GM21447 (cell line): ENCODE results near the gene MTA2.
A peak's percentile ranks its signal among the peaks of the same experiment; 100 is the strongest.
"Not testable (repeated sequence)": the region's sequence is repeated elsewhere in the genome, so short reads cannot be mapped to it uniquely, and the experiment has no call there.

Source experiments
- ATAC-seq: cut with Tn5 transposase; IDR thresholded peaks from one replicate; pipeline ENCODE4 v1.9.1; 2021; ENCODE audit not compliant: unreplicated experiment

Gene MTA2

GRCh38 chr11:62567018-62567633 is 34.5 kb downstream of the MTA2 start:
- no peak for ATAC-seq

GRCh38 chr11:62566247-62566646 is 35.4 kb downstream of the MTA2 start:
- ATAC-seq, result no peak

GRCh38 chr11:62565100-62565802 is 36.4 kb downstream of the MTA2 start:
- ATAC-seq, result no peak

- ATAC-seq, result not testable (repeated sequence)
Observed at GRCh38 chr11:62561677-62562230, 39.9 kb downstream of the MTA2 start.

- no peak for ATAC-seq
Observed at GRCh38 chr11:62560566-62561103, 41.0 kb downstream of the MTA2 start.

DNA sequence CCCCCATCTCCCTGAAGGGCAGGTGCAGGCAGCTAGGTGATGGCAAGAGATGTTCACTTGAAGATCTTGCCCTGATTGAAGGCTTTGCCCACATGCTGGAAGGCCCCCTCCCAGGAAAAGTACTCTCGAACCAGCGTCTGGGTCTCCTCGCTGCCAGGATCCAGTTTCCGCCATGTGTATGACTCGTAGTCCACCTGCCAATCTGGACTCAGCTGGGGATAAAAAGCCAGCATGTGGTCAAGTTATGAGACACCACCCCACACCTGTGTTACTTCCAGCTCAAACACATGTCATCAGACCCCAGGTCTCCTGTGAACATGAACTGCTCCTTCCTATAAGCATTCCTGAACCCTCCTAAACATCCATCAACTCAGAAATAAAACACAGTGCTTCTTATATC is 42.0 kb downstream of the MTA2 start:
- not testable (repeated sequence) for ATAC-seq

DNA sequence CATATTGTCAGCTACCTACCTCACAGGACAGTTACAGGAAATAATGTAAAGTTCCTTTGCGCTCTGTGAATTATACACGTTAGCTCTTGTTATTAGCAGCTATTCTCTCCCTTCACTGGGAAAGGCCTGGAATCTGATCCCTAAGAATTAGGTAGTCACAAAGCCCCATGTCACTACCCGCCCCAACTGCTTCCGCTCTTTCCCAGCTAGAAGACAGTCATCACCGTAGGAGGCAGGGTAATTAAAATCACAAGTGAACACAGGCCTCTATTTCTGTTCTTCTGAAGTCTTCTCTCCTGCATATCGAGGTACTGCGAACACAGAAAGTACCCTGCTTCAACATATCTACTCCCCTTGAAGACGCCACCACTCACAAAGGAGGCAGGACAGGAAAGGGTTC is 42.5 kb downstream of the MTA2 start:
- ATAC-seq, result no peak

DNA sequence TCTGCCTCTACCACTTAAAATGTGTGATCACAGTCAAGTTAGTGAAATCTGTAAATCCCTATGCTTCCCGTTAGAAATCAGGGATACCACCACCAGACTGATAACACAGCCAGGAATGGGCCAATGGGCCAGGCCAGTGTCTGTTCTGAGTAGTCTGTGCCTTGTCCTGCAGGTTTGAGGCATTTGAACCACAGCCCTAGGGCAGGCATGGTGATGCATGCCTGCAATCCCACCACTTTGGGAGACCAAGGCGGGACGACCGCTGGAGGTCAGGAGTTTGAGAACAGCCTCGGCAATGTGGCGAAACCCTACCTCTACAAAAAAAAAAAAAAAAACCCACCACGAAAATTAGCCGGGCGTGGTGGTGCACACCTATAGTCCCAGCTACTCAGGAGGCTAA is 43.0 kb downstream of the MTA2 start:
- no peak for ATAC-seq

DNA sequence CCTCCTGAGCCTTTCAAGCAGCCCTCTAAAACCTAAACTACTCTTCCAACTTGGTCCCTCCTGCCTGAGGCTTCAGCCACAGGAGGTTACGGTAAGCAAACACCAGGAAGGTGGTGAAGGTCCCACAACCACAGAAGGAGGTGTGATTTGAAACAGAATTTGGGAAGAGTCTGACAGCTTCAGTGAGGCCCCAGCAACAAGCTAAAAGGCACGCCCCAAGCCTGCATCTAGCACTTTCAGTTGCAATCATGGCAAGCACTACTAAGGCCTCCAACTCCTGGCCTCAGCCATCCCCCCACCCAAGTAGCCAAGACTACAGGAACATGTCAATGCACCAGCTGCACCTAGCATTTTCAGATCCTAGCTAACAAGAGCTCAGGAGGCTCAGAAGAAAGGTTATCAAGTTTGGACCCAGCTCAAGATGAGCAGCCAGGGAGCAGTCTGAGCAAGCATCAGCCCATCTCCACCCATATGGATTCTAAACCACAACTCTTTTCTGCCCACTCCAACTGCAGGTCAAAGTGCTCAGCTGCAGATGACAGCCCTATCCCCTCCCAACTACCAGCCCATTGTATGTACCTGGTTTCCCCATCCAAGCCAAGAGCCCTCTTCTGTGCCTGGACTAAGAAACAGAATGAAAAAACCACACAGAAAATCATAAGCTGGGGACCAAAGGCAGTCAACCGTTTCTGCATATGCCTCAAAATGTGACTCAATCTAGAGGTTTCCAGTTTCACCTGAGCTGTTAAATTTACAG is 44.6 kb downstream of the MTA2 start:
- ATAC-seq, result peak; percentile 22

GRCh38 chr11:62556108-62556874 is 45.4 kb downstream of the MTA2 start:
- ATAC-seq, result peak; percentile 44

- peak; percentile 28 for ATAC-seq
Observed at GRCh38 chr11:62555464-62556107, 46.1 kb downstream of the MTA2 start.

GRCh38 chr11:62554387-62555167 is 47.1 kb downstream of the MTA2 start:
- no peak for ATAC-seq

DNA sequence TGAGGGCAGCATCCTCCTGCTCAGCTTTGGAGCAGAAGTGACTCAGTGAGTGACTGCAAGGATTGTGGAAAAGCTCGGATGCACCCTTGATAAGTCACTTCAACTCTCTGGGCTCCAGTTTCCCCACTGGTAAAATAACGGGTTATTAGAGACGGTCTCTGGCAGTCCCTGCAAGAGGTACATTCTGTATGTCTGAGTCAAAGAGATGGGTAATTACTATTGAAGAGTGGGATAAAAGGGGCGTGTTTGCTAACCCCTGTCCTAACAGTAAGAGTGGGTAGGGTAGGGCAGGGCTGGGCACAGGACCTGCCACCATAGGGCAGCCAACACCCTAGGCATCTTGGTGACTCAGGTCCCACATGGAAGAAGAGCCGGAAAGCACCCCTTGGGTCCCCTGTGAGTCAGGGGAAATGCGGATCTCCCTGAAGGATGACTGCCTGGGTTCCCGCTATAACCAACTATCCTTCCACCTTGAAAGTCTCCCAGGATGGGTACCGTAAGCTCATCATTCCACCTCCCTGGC is 47.8 kb downstream of the MTA2 start:
- no peak for ATAC-seq

DNA sequence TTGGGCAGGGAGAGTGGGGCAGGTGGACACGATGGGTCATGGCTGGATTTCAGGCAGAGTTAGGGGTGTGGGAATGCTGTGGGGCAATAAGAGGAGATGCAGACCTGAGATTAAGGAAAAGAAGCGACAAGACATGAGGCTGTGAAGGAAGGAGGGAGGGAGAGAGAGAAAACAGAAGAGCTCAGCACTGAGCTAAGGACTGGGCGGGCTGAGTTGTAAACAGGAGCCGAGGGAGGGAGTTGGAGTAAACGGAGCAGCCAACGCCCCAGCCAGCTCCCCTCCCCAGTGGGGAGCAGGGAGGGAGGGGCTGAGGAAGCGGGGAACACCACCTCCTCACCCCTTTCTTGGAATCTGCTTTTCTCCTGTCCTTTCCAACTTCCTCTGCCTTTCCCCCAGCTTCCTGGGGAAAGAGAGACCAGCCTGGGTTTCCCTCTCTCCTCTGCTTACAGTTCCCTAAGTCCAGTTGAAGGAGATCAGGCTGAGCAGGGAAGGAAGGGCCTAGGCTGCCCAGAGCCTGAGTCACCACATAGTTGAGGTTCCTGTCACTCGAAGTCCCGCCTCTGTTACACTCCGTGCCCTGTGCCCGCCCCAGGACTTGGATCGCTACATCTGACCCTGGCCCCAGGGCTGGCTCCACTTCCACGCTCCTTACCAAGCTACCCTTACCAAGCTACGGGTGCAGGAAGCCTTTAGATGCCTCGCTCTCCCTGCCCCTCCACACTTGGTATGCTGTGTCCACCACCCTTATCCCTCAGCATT is 48.4 kb downstream of the MTA2 start:
- no peak for ATAC-seq

DNA sequence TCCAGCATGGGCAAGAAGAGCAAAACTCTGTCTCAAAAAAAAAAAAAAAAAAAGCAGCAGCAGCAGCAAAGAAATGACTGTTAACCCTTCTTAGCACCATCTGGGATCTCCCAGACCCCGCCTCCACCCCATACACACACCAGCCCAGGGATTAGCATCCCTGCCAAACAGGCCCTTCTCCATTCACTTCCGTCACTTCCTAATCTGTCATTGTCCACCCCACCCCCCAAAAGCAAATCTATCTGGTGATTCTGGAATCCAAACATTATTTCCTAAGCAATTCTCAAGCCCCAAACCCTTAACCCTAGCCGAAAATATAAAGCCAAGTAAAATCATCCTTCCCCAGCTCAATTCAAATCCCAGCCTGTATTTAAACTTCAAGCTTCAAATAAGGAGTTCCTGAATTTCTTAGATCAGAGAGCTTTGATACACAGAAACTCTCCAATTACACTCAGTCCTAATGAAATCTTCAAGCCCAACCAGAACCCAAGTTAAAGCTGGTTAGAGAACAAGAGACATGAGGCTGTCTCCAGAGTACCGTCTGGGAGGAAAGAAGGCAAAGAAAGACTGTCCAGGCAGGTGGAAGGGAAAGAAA is 49.1 kb downstream of the MTA2 start:
- no peak for ATAC-seq

GRCh38 chr11:62550478-62550877 is 51.2 kb downstream of the MTA2 start:
- not testable (repeated sequence) for ATAC-seq

DNA sequence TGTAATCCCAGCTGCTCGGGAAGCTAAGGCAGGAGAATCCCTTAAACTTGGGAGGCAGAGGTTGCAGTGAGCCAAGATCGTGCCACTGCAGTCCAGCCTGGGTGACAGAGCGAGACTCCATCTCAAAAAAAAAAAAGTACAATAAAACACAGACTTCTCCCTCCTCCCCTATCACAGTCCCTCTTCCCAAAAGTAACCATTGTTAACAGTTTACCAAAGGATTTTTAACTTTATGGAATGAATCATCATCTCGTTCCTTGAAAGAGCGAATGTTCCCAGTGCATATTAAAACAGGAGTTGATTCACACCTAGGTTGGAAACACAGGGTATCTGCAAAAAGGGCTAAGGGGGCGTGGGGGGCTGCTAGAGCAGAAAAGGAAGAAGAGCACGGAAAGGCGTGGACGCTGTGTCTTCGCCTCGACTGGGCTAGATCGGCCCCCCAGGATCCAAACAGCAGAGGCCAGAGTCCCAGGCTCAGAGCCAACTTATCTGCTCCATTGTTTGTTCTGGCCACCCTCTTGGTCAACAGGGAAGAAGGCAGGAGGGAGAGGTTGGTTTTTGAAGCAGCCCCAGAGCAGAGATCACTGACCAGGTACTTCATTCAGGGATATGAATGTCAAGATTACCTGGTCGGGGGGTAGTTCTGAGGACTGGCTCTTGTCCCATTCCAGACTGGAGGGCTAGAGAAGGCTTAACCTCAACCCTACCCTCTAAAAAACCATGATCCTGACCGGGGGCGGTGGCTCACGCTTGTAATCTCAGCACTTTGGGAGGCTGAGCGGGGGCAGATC is 52.9 kb downstream of the MTA2 start:
- ATAC-seq, result no peak
